Vagina (tissue), 2 donors: ENCODE results near the gene SCYL1. TPM values are rescaled to one million over a fixed set of nuclear protein-coding genes. Genes with fewer than 3 reads are reported as not detected.
A peak's percentile ranks its signal among the peaks of the same experiment; 100 is the strongest.
"Not testable (repeated sequence)": the region's sequence is repeated elsewhere in the genome, so short reads cannot be mapped to it uniquely, and the experiment has no call there.

Experiments
- DNase-seq, 2 donors: peaks; one replicate each; pipeline ENCODE4 v3.0.0-alpha.2; 2017; ENCODE audit errors: extremely low spot score in 2 of 2
- H3K27ac ChIP-seq: fragments of 200-600 bp; sonication (generic); one replicate; pipeline ENCODE4 v1.5.1; 2019
- H3K27me3 ChIP-seq: fragments of 200-600 bp; sonication (generic); one replicate; pipeline ENCODE4 v1.5.1; 2019
- H3K36me3 ChIP-seq, 2 donors: fragments of 200-600 bp; sonication (generic); one replicate each; pipeline ENCODE4 v1.5.1; 2017 to 2019
- H3K4me1 ChIP-seq: fragments of 200-600 bp; sonication (generic); one replicate; pipeline ENCODE4 v1.5.1; 2019
- H3K4me3 ChIP-seq, 2 donors: fragments of 200-600 bp; sonication (generic); 1 replicate in 1 of 2; 2 replicates in 1 of 2; pipeline ENCODE4 v1.5.1; 2016 to 2019
- H3K9me3 ChIP-seq: fragments of 200-600 bp; sonication (generic); one replicate; pipeline ENCODE4 v1.5.1; 2019
- CTCF ChIP-seq, 3 experiments: fragments of 450-650 bp in 2 of 3; fragments of 200-600 bp in 1 of 3; sonication (generic) in 1 of 3; IDR thresholded peaks; one replicate each; pipeline ENCODE4 v1.5.1; 2017 to 2019; ENCODE audit warnings: antibody characterized with exemption in 3 of 3, mild to moderate bottlenecking in 2 of 3, moderate library complexity in 2 of 3
- POLR2A ChIP-seq, 2 donors: fragments of 450-650 bp; IDR thresholded peaks; one replicate each; pipeline ENCODE4 v1.6.1; 2017; ENCODE audit warnings: antibody characterized with exemption in 2 of 2, mild to moderate bottlenecking in 2 of 2, moderate library complexity in 2 of 2
- POLR2AphosphoS5 ChIP-seq, 2 donors: sonication (generic); formaldehyde crosslinking; IDR thresholded peaks; one replicate each; pipeline ENCODE4 v1.9.0; 2017; ENCODE audit warnings: antibody characterized with exemption in 2 of 2, mild to moderate bottlenecking in 2 of 2, low read depth in 1 of 2; ENCODE audit not compliant: insufficient read depth in 1 of 2
- intact Hi-C: fragments of 100-400 bp; cut with DNase I; formaldehyde crosslinking; loops from one replicate; pipeline ENCODE4 v1.15.1; 2023
- total RNA-seq: library from RNA; depleted of rRNA; stranded (reverse); fragments of >200 nt; gene quantifications from one replicate; pipeline ENCODE4 v1.2.3, GENCODE V29; 2016

Gene SCYL1
- total RNA-seq, 1 donor from 2014 or later = 77.3 TPM

- intact Hi-C loops = loop anchor here (5.0 kb wide), 1 partner anchor 34 kb away; no protein-coding TSS in a partner anchor
- H3K36me3 ChIP-seq = peaks cover 18 to 54% of the 10 kb centered on the region in 2 donors
- no peaks in the 10 kb centered on the region for H3K27me3 ChIP-seq
- no peak for TF ChIP-seq CTCF (IDR thresholded peaks at IDR 0.05)
- TF ChIP-seq POLR2AphosphoS5 (IDR thresholded peaks at IDR 0.05; ENCODE audit: insufficient read depth in 1 of 2, low read depth in 1 of 2) = peak in 1 of 2 donors; percentile 11
- peak in 1 of 2 donors; percentile 14 for TF ChIP-seq POLR2A (IDR thresholded peaks at IDR 0.05)
- peak overlapping the region; percentile 77 to 83 for H3K4me3 ChIP-seq
- no peaks in the 10 kb centered on the region for H3K9me3 ChIP-seq
- H3K4me1 ChIP-seq = peaks cover 49% of the 10 kb centered on the region
- no peak for DNase-seq
- peak overlapping the region; percentile 100 for H3K27ac ChIP-seq
These were observed 18.6 kb upstream of the SCYL1 start for GRCh38 chr11:65506290-65506771.

- DNase-seq = no peak
- H3K4me3 ChIP-seq = peak overlapping the region; percentile 77 to 83
These were observed 17.9 kb upstream of the SCYL1 start for GRCh38 chr11:65506772-65507505.

GRCh38 chr11:65512311-65512710 is 12.6 kb upstream of the SCYL1 start:
- H3K9me3 ChIP-seq, H3K27ac ChIP-seq, H3K27me3 ChIP-seq, H3K4me3 ChIP-seq, DNase-seq, H3K36me3 ChIP-seq: not testable (repeated sequence)
- intact Hi-C loops = loop anchor here (10.0 kb wide), 1 partner anchor 238 kb away; no protein-coding TSS in a partner anchor
- peaks cover 17% of the 10 kb centered on the region for H3K4me1 ChIP-seq

More at GRCh38 chr11:65506772-65507505, 17.9 kb upstream of the SCYL1 start:
- H3K27me3 ChIP-seq = no peaks in the 10 kb centered on the region
- intact Hi-C loops = loop anchor here (5.0 kb wide), 1 partner anchor 35 kb away; no protein-coding TSS in a partner anchor
- peak overlapping the region; percentile 100 for H3K27ac ChIP-seq
- peaks cover 49% of the 10 kb centered on the region for H3K4me1 ChIP-seq
- TF ChIP-seq CTCF (IDR thresholded peaks at IDR 0.05) (peak in 1 of 3 experiments; percentile 8), POLR2AphosphoS5 (IDR thresholded peaks at IDR 0.05; ENCODE audit: insufficient read depth in 1 of 2, low read depth in 1 of 2) (peak in 1 of 2 donors; percentile 59), POLR2A (IDR thresholded peaks at IDR 0.05) (no peak)
- no peaks in the 10 kb centered on the region for H3K9me3 ChIP-seq
- H3K36me3 ChIP-seq = peaks cover 12 to 48% of the 10 kb centered on the region in 2 donors

GRCh38 chr11:65516135-65516968 is 8.5 kb upstream of the SCYL1 start:
- no peak for DNase-seq
- Histone ChIP-seq H3K4me1 (no peaks in the 10 kb centered on the region), H3K36me3 (no peaks in the 10 kb centered on the region), H3K27ac (no peak overlapping the region), H3K9me3 (no peaks in the 10 kb centered on the region), H3K4me3 (no peak overlapping the region), H3K27me3 (no peaks in the 10 kb centered on the region)
- intact Hi-C loops = loop anchor here (10.0 kb wide), 1 partner anchor 242 kb away; no protein-coding TSS in a partner anchor
- TF ChIP-seq POLR2A (IDR thresholded peaks at IDR 0.05) = no peak
- no peak for TF ChIP-seq POLR2AphosphoS5 (IDR thresholded peaks at IDR 0.05; ENCODE audit: insufficient read depth in 1 of 2, low read depth in 1 of 2)
- peak in 1 of 3 experiments; percentile 9 for TF ChIP-seq CTCF (IDR thresholded peaks at IDR 0.05)

- H3K27ac ChIP-seq, H3K4me1 ChIP-seq, H3K27me3 ChIP-seq, H3K9me3 ChIP-seq, H3K36me3 ChIP-seq, H3K4me3 ChIP-seq, DNase-seq: not testable (repeated sequence)
- intact Hi-C loops = loop anchor here (10.0 kb wide), 1 partner anchor 244 kb away; no protein-coding TSS in a partner anchor
These were observed 5.8 kb upstream of the SCYL1 start for GRCh38 chr11:65518941-65519549.

- DNase-seq, H3K27ac ChIP-seq, H3K4me3 ChIP-seq, intact Hi-C loops, H3K36me3 ChIP-seq, H3K9me3 ChIP-seq, H3K27me3 ChIP-seq: not testable (repeated sequence)
- H3K4me1 ChIP-seq = peaks cover 20% of the 10 kb centered on the region
These were observed 2.9 kb upstream of the SCYL1 start for GRCh38 chr11:65521777-65522521.

- peaks cover 20% of the 10 kb centered on the region for H3K4me1 ChIP-seq
- intact Hi-C loops, H3K9me3 ChIP-seq, H3K27me3 ChIP-seq, DNase-seq, H3K4me3 ChIP-seq, H3K27ac ChIP-seq, H3K36me3 ChIP-seq: not testable (repeated sequence)
These were observed 1.9 kb upstream of the SCYL1 start for GRCh38 chr11:65522718-65523630.
